Muscle layer of duodenum (tissue), 2 donors: Measurements from ENCODE around the gene MAPK8.
"Not testable (repeated sequence)": the region's sequence is repeated elsewhere in the genome, so short reads cannot be mapped to it uniquely, and the experiment has no call there.

Experiments
- H3K27ac ChIP-seq: one replicate; pipeline ENCODE4 v1.7.0; 2013; ENCODE audit warnings: mild to moderate bottlenecking, low read length
- H3K27me3 ChIP-seq: one replicate; pipeline ENCODE4 v1.7.0; 2013; ENCODE audit warnings: low read depth, mild to moderate bottlenecking, control low read depth, low read length
- H3K36me3 ChIP-seq, 2 donors: one replicate each; pipeline ENCODE4 v1.7.0; 2013; ENCODE audit warnings: low read length in 2 of 2, control low read depth in 1 of 2, mild to moderate bottlenecking in 1 of 2; ENCODE audit not compliant: insufficient read depth in 2 of 2, control insufficient read depth in 1 of 2
- H3K4me1 ChIP-seq, 2 donors: one replicate each; pipeline ENCODE4 v1.7.0; 2013; ENCODE audit warnings: low read length in 2 of 2, mild to moderate bottlenecking in 2 of 2, control low read depth in 1 of 2, moderate library complexity in 1 of 2; ENCODE audit not compliant: insufficient read depth in 2 of 2, control insufficient read depth in 1 of 2
- H3K4me3 ChIP-seq, 2 donors: one replicate each; pipeline ENCODE4 v1.7.0; 2013; ENCODE audit warnings: low read length in 2 of 2, low read depth in 1 of 2, mild to moderate bottlenecking in 1 of 2
- H3K9me3 ChIP-seq, 2 donors: one replicate each; pipeline ENCODE4 v1.7.0; 2013; ENCODE audit warnings: low read length in 2 of 2, control low read depth in 1 of 2, mild to moderate bottlenecking in 1 of 2; ENCODE audit not compliant: control insufficient read depth in 1 of 2
- donor health status: healthy.

MAPK8 gene

DNA sequence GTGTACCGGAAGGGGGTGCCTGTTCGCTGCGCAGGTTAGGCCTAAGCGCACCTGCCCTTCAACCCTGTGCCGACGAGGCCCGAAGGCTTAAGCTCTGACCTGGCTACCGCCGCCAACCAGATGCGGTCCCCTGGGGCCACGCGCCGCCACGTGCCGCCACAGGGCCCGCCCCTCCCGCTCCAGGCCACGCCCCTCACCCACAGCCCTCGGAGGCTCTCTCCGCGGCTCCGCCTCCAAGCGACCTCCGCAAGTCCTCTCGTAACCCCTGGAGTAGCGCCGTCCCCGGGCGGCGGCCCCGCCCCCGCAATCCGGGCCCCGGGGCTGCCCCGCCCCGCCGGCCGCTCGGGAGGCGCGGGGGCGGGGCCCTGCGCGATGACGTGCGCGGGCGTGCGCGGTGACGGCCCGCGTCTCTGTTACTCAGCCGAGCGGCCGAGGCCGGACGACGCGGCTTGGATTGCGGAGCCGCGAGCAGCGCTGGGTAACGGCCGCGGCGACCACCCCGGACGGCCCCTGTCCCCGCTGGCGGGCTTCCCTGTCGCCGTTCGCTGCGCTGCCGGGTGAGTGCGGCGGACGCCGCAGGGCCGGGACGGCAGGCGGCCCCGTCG, at the start of gene MAPK8:
TSS of gene MAPK8 (plus strand) at position 413 of the 605 bp plus-strand sequence. CDS start 94,984 bp downstream, outside the sequence.
- Histone ChIP-seq H3K27me3 (no peaks in the 10 kb centered on the region), H3K9me3 (no peaks in the 10 kb centered on the region), H3K4me3 (peak within 1 kb of the TSS; percentile 72 to 78), H3K4me1 (peaks cover 8 to 16% of the 10 kb centered on the region in 2 donors), H3K36me3 (no peaks in the 10 kb centered on the region), H3K27ac (peak within 1 kb of the TSS; percentile 65)

DNA sequence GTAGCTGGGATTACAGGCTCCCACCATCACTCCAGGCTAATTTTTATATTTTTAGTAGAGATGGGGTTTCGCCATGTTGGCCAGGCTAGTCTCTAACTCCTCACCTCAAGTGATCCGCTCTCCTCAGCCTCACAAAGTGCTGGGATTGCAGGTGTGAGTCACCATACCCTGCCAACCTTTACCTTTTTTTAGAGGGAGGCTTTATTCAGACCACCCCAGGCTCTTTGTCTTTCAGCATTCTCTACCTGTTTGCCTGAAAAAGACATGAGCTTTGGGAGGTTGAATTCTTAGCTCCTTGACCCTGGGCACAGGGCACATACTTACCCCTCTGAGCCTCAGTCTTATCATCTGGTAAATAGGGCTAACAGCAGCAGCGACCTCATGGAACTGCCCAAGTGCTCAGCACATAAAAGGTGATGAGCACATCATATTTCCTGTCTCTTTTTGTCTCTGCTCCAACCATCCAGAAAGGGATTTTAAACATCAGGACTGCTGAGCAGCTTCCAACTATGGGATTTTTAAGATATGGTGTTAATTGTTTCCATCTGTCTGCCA, 49.0 kb upstream of the MAPK8 start:
- Histone ChIP-seq H3K4me3 (no peak overlapping the region), H3K9me3 (no peaks in the 10 kb centered on the region), H3K36me3 (no peaks in the 10 kb centered on the region), H3K27me3 (no peaks in the 10 kb centered on the region), H3K27ac (no peak overlapping the region), H3K4me1 (no peaks in the 10 kb centered on the region)

- no peaks in the 10 kb centered on the region for H3K4me1 ChIP-seq
- no peak overlapping the region for H3K27ac ChIP-seq
- H3K27me3 ChIP-seq = no peaks in the 10 kb centered on the region
- H3K4me3 ChIP-seq = no peak overlapping the region
- no peaks in the 10 kb centered on the region for H3K9me3 ChIP-seq
- no peaks in the 10 kb centered on the region for H3K36me3 ChIP-seq
Measured at GRCh38 chr10:48258105-48258504, 48.4 kb upstream of the MAPK8 start.

DNA sequence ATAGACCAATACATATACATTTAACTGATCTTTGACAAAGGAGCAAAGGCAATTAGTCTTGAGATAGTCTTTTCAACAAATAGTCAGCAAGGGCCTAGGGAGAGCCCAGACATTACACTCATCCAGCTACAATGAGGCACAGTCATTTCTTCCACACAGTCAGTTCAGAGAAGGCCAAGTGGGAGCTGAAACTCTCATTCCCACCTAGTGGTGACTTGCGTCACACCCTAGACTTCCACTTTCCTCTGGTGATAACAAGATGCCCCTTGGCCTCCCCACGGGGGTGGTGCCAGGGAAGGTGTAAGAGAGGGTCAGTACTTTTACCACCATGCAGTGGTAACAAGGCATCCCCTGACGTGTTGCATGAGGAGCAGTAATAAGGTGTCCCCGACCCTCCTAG, 39.9 kb upstream of the MAPK8 start:
- Histone ChIP-seq H3K27ac (no peak overlapping the region), H3K9me3 (peaks cover 0 to 4% of the 10 kb centered on the region in 2 donors), H3K4me1 (no peaks in the 10 kb centered on the region), H3K36me3 (no peaks in the 10 kb centered on the region), H3K4me3 (no peak overlapping the region), H3K27me3 (no peaks in the 10 kb centered on the region)

DNA sequence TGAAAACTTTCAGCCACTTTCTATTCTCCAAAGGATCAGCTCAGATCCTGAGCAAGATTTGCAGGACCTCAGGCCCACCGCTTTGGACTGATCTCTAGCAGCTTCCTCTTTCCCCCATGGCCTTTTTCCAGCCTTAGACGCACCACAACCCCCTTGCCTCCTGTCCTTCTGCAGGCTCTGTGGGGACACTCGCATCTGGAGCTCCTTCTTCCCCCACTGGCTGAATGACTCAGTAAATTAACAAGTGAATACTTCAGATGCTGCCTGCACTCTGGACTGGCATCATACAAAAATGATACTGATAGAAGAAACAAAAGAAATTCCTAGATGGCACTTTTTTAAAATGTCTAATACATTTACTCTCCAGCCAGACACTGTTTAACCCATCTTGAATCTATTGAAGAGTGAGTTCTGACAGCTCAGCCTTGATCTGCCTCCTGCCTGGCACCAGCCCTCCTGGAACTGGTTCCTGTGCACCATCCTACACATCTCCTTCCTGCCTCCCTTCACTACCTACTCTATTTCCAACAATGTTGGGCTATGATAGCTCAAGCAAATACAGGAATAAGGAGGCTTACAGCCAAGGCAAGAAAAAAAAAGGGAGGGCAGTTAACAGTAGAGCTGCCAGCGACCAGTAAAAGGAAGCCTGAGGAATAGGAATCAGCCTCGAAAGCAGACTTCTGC, 35.3 kb upstream of the MAPK8 start:
- no peaks in the 10 kb centered on the region for H3K27me3 ChIP-seq
- H3K9me3 ChIP-seq = peaks cover 0 to 4% of the 10 kb centered on the region in 2 donors
- H3K36me3 ChIP-seq = no peaks in the 10 kb centered on the region
- no peaks in the 10 kb centered on the region for H3K4me1 ChIP-seq
- H3K27ac ChIP-seq = no peak overlapping the region
- no peak overlapping the region for H3K4me3 ChIP-seq

DNA sequence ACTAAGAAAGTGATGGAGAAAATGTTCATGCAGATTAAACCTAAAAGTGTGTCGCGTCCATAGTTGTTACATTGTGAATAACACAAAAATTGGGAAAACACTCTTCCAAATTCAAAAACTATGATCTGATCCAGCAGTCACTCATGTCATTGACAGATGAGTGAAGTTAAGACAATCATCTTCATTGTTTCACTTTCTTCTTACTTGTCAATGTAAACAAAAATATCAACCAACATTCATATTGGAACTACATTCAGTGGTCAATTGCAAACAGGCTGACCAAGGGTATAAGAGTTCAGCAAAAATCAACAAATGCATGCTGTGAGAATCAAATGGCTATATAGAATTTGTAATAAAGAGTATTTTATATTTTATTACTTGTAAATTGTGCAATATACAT, 33.8 kb upstream of the MAPK8 start:
- Histone ChIP-seq H3K9me3 (peaks cover 0 to 4% of the 10 kb centered on the region in 2 donors), H3K4me3 (no peak overlapping the region), H3K36me3 (no peaks in the 10 kb centered on the region), H3K27ac (no peak overlapping the region), H3K4me1 (no peaks in the 10 kb centered on the region), H3K27me3 (no peaks in the 10 kb centered on the region)

DNA sequence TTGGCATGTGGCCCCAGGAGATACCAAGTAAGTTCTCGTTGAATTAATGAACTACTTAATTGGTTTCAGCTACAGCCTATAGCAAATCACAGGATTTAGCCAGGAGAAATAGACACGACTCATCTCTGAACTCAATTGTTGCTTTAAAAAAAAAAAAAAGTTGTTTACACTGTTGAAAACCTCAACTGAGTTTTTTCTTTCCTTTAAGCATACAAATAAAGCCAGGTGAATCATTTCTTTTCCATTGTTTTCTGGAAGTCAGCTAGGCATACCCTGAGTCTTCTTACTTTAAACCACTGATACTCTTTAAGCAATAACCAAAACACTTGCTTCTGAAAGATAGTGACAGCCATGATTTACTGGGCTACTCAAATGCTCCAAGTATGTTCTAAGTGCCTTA, 32.7 kb upstream of the MAPK8 start:
- H3K27me3 ChIP-seq = no peaks in the 10 kb centered on the region
- H3K27ac ChIP-seq = no peak overlapping the region

GRCh38 chr10:48274636-48275035, 31.8 kb upstream of the MAPK8 start, which contains the start of gene FRMPD2:
Gene FRMPD2, minus strand, starts transcription at chr10:48274696. Its CDS starts 129 bp downstream, at chr10:48274567.
- no peaks in the 10 kb centered on the region for H3K9me3 ChIP-seq
- H3K27ac ChIP-seq = no peak within 1 kb of the TSS
- no peak within 1 kb of the TSS for H3K4me3 ChIP-seq
- no peaks in the 10 kb centered on the region for H3K27me3 ChIP-seq
- H3K36me3 ChIP-seq = no peaks in the 10 kb centered on the region
- no peaks in the 10 kb centered on the region for H3K4me1 ChIP-seq

More for the DNA sequence above, 32.7 kb upstream of the MAPK8 start:
- Histone ChIP-seq H3K9me3 (no peaks in the 10 kb centered on the region), H3K4me1 (no peaks in the 10 kb centered on the region), H3K36me3 (no peaks in the 10 kb centered on the region), H3K4me3 (no peak overlapping the region)

- Histone ChIP-seq H3K4me3 (no peak overlapping the region), H3K36me3 (no peaks in the 10 kb centered on the region), H3K27ac (no peak overlapping the region), H3K9me3 (peaks cover 0 to 7% of the 10 kb centered on the region in 2 donors), H3K4me1 (no peaks in the 10 kb centered on the region), H3K27me3 (no peaks in the 10 kb centered on the region)
Measured at GRCh38 chr10:48277093-48277492, 29.4 kb upstream of the MAPK8 start.

DNA sequence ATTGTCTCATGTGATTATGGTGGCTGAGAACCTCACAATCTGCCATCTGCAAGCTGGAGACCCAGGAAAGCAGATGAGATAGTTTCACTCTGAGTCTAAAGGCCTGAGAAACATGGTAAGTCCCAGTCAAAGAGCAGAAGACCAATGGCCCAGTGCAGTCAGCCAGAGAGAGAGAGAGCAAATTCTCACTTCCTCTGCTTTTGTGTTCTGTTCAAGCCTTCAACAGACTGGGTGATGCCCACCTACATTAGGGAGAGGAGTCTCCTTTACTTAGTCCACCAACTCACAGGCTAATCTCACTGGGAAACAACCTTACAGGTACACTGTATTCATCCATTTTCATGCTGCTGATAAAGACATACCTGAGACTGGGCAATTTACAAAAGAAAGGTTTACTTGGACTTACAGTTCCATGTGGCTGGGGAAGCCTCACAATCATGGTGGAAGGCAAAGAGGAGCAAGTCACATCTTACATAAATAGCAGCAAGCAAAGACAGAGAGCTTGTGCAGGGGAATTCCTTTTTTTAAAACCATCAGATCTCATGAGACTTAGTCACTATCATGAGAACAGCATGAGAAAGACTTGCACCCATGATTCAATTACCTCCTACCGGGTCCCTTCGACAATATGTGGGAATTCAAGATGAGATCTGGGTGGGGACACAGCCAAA, 27.3 kb upstream of the MAPK8 start:
- Histone ChIP-seq H3K4me3 (no peak overlapping the region), H3K9me3 (peaks cover 10 to 13% of the 10 kb centered on the region in 2 donors), H3K36me3 (no peaks in the 10 kb centered on the region), H3K27ac (no peak overlapping the region), H3K27me3 (no peaks in the 10 kb centered on the region), H3K4me1 (no peaks in the 10 kb centered on the region)

DNA sequence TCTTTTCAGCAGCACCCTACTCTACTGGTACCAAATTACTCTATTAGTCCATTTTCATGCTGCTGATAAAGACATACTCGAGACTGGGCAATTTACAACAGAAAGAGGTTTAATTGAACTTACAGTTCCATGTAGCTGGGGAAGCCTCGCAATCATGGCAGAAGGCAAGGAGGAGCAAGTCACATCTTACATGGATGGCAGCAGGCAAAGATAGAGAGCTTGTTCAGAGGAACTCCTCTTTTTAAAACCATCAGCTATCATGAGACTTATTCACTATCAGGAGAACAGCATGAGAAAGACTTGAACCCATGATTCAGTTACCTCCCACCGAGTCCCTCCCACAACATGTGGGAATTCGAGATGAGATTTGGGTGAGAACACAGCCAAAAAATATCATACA, 24.8 kb upstream of the MAPK8 start:
- H3K4me1 ChIP-seq, H3K27me3 ChIP-seq, H3K27ac ChIP-seq, H3K36me3 ChIP-seq, H3K4me3 ChIP-seq: not testable (repeated sequence)
- peaks cover 13% of the 10 kb centered on the region in 2 donors for H3K9me3 ChIP-seq
